Measurements from ENCODE around the gene USP17L28.

GRCh38 chr4:9384126-9384525 lies 35.4 kb downstream of the USP17L28 start:
- TF ChIP-seq REST (IDR thresholded peaks at IDR 0.05; ENCODE audit: unreplicated experiment) (no peak), CREB1 (CRISPR knock-in tag; IDR thresholded peaks at IDR 0.05; ENCODE audit: low read depth) (no peak), EZH2phosphoT487 (IDR thresholded peaks at IDR 0.05; ENCODE audit: unreplicated experiment) (no peak), ZNF114 (CRISPR knock-in tag; IDR thresholded peaks at IDR 0.05) (no peak), CTCF (conservative IDR thresholded peaks at IDR 0.05; ENCODE audit: low read depth in 2 of 2) (no peak), POLR2AphosphoS5 (IDR thresholded peaks at IDR 0.05; ENCODE audit: low read depth) (no peak)

Measured in GM23338 (cell line).